Urothelium cell line (cell line): ENCODE results near the gene DAPK2.
A peak's percentile ranks its signal among the peaks of the same experiment; 100 is the strongest.

Source experiments
- DNase-seq: peaks from one replicate; pipeline ENCODE4 v3.0.0; 2011; ENCODE audit warnings: low spot score, mixed read lengths
- FAIRE-seq: peaks from 2 replicates; lab custom pipeline; 2011; peaks lifted over from hg19 to GRCh38; lab: Jason Lieb, UNC

The DAPK2 gene

GRCh38 chr15:63946524-63947065 lies 99.7 kb downstream of the DAPK2 start:
- FAIRE-seq, result no peak
- DNase-seq, result no peak

GRCh38 chr15:63945838-63946298 lies 100.4 kb downstream of the DAPK2 start:
- DNase-seq (no peak), FAIRE-seq (no peak)

DNA sequence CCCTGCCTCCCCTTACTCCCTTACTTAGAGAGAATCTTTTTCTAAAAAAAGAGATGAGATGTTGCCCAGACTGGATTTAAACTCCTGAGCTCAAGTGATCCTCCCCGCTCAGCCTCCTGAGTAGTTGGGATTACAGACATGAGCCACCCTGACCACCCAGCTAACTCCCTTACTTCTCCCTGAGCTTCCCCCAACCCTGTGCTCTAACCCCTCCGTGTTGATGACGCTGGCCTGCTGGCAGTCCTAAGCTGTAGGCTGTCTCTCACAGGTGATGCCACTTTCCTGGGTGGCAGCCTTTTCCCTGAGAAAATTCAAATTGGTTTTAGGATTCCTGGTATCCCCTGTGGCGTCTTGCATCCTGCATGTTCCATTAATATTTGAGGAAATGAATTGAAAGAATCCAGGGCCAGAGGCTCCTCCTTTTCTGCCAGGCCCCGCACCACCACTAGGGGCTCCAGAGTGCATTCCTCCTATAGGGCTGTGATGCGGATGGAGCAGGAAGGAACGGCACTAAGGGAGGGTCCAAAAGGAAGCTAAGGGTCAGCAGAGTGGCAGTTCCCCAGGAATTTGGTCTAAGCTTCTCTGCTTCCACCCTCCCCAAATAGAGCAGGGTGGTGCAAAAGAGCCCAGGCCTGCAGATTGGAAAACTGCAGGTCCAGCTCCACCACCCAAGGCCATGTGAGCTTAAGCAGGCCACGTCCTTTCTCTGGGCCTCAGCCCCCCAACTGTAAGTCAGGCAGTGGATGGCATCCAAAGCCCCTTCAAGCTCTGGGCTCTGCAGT lies 101.1 kb downstream of the DAPK2 start:
- DNase-seq (peak; percentile 83), FAIRE-seq (no peak)

DNA sequence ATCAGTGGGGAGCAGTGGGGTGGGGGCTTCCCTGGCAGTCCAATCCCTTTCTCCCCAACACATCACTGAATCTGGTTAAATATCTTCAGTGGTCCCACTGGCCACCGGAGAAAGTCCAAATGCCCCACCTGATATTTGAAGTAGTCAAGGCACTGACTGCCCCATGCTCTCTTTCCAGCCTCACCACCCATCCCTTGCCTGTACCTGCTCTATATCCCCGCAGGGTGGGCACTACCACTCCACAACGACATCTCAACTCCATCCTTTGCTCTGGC lies 101.7 kb downstream of the DAPK2 start:
- no peak for FAIRE-seq
- no peak for DNase-seq

- DNase-seq (no peak), FAIRE-seq (no peak)
Measured at GRCh38 chr15:63943829-63944680, 102.2 kb downstream of the DAPK2 start.

DNA sequence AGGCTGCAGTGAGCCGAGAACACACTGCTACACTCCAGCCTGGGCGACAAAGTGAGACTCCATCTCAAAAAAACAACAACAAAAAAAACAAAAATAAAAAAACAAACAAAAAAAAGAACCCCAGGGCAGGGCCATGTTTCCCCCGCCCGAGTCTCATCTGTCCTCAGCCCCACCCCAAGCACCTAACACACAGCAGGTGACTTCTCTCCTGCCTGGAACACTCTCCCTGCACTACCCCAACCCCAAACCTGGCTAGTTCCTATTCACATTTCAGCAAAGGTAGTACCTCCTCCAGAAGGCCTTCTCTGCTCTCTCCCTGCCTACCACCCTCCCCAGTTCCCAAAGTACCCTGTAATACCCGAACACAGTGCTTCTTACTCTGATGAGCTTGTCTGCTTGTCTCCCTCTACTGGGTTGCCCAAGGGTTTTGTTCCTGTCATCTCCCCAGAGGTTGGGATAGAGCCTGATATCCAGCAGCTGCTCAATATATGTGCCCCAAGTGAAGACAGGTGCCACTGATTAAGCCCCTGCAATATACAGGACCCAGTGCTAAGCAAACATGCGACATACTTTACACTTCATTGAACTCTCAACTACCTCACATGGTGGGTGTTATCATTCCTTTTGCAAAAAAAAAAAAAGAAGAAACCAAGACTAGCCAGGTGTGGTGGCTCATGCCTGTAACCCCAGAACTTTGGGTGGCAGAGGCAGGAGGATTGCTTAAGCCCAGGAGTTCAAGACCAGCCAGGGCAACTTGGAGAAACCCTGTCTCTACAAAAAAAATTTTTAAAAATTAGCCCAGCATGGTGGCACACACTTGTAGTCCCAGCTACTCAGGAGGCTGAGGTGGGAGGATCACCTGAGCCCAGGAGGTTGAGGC lies 103.6 kb downstream of the DAPK2 start:
- DNase-seq (no peak), FAIRE-seq (no peak)

GRCh38 chr15:63941698-63942465 lies 104.4 kb downstream of the DAPK2 start:
- no peak for DNase-seq
- no peak for FAIRE-seq

GRCh38 chr15:63940966-63941620 lies 105.2 kb downstream of the DAPK2 start:
- DNase-seq, result no peak
- FAIRE-seq, result no peak

DNA sequence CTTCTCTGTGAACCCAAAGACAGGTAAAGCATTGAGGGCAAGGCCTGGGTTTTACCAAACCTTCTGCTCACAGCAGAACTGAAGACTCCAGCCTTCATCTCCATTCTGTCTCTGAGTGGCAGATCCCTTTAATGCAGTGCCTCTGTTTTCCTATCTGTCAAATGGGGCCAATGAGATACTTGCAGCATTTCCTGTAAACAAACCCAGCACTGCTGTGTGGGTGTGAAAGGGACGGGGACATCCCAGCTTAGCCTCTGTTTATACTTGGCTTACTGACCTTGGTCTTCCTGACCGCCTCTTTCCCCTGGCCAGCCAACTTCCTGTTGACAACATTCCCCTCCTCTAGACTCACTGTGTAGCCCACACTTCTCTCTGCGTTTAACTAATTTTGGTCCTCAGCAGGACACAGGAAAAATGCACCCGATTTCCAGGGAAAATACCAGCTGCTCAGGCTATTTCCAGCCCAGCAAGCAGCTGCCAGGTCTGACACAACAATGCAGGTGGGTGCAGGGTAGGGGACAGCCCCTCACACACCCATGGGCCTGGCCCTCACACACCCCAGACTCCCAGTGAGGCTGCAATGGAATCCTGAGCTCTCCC lies 106.7 kb downstream of the DAPK2 start:
- DNase-seq (no peak), FAIRE-seq (no peak)

DNA sequence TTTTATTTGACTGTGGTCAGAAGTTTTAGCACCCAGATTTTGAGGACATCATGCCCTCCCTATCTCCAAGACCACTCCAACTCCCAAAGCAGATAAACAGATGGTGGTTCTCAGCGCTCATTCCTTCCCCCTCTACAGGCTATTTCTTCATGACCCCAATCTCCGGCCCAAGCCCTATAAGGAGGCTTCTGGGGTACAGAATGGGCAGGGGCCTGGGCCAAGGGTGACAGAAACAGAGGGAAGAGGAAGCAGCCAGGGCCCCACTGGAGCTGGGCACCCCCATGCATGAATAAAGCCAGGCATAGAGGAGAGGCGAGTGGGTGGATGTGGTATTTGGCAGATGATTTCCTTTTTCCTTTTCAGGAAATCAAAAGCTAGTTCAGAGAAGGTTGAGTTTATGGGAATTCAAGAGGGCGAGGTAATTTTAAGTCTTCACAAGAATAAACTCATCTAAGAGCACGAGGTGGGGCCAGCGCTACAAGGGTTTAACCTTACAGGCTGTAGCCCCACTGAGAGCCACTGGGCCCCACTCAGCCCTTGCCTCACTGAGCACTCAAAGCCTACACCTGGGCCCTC lies 107.7 kb downstream of the DAPK2 start:
- no peak for DNase-seq
- no peak for FAIRE-seq

DNA sequence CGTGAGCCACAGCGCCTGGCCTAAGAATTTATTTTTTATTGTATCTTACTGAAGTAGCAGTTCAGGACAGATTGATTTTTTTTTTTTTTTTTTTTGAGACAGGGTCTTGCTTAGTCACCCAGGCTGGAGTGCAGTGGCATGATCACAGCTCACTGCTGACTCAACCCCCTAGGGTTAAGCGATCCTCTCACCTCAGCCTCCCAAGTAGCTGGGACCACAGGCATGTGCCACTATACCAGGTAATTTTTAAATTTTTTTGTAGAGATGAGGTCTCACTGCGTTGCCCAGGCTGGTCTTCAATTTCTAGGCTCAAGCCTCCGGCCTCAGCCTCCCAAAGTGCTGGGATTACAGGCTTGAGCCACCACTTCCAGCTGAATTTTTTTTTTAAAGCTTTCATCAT lies 112.8 kb downstream of the DAPK2 start:
- no peak for FAIRE-seq

GRCh38 chr15:63931556-63931955 lies 114.7 kb downstream of the DAPK2 start:
- DNase-seq (no peak), FAIRE-seq (no peak)

More for the DNA sequence above, 112.8 kb downstream of the DAPK2 start:
- no peak for DNase-seq

GRCh38 chr15:63930034-63930433 lies 116.3 kb downstream of the DAPK2 start:
- no peak for FAIRE-seq

DNA sequence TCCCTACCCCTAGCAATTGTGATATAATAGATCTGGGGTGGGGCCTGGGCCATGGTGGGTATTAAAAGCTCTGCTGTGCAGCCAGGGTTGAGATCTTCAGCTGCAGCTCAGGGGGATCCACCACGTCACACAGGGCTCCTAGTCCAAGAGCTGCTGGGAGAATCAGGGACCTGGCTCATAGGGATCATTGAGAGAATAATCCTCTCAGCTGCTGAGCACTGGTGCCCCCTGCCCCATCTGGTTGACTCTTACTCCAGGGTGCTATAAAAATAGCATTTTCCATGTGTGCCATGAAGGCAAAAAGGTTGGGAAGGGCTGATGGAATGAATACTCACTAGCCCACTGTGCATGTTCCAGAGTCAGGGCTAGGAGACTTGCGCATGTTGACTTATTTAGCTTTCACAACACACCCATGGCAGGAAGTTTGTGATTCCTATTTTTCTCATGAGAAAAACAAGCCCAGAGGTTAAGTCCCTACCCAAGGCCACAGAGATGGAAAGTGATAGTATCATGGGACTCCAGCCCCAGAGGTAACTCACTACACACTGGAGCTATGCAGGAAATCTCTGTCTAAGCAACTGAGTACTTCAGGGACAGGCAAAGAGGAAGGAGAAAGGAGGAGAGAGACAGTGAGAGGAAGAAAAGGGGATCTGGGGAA lies 118.0 kb downstream of the DAPK2 start:
- FAIRE-seq, result no peak
- DNase-seq, result no peak

More at GRCh38 chr15:63930034-63930433, 116.3 kb downstream of the DAPK2 start:
- DNase-seq, result no peak

GRCh38 chr15:63923993-63924950 lies 122.0 kb downstream of the DAPK2 start:
- no peak for FAIRE-seq

DNA sequence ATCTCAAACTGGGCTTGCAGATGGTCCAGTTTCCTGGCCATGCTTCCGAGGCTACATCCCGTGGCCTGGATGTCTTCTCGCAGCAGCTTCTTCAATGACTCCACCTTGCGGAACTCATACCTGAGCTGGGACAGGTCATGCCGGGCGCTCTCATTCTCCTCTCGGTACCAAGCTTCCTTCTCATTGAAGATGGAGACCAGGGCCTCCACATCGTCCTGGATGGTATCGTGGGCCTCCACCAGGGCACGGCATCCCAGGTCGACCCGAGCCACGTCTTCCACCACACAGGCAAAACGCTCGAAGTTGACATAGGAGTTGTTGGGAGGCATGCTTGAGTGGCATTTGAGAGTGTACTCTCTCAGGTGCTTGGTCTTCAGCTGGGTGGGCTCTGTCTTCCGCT lies 123.4 kb downstream of the DAPK2 start:
- DNase-seq (no peak), FAIRE-seq (no peak)

More at GRCh38 chr15:63923993-63924950, 122.0 kb downstream of the DAPK2 start:
- no peak for DNase-seq

- FAIRE-seq, result no peak
- no peak for DNase-seq
Measured at GRCh38 chr15:63922261-63922904, 123.9 kb downstream of the DAPK2 start.
